WTC11 (cell line): ENCODE results near the gene NLRP4. TPM values are rescaled to one million over a fixed set of nuclear protein-coding genes. Genes with fewer than 3 reads are reported as not detected.

Experiments used
- ATAC-seq: fragments of 200-7000 bp; cut with Tn5 transposase; 2 replicates; pipeline ENCODE4 v1.10.0; 2021; ENCODE audit warnings: mild to moderate bottlenecking, moderate library complexity
- CTCF ChIA-PET: fragments of 300-600 bp; sonication (Branson Sonifier 250); formaldehyde crosslinking; loops from one replicate; lab custom pipeline; 2021; ENCODE audit warnings: antibody characterized with exemption; lab: Charles Lee
- POLR2A ChIA-PET: fragments of 350-600 bp; sonication (Branson Sonifier 250); formaldehyde crosslinking; loops from one replicate; lab custom pipeline; 2021; ENCODE audit warnings: antibody characterized with exemption; lab: Charles Lee
- DNase-seq: peaks from one replicate; pipeline ENCODE4 v3.0.0; 2021; ENCODE audit warnings: low spot score
- H3K27ac Mint-ChIP-seq: 2 replicates; pipeline ENCODE4 v1.8.0; 2021; ENCODE audit warnings: mixed read lengths
- H3K27me3 Mint-ChIP-seq: 2 replicates; pipeline ENCODE4 v1.8.0; 2021; ENCODE audit warnings: low read depth, mild to moderate bottlenecking, moderate library complexity, mixed read lengths
- H3K36me3 Mint-ChIP-seq: 2 replicates; pipeline ENCODE4 v1.8.0; 2021; ENCODE audit warnings: mixed read lengths
- H3K4me1 Mint-ChIP-seq: 2 replicates; pipeline ENCODE4 v1.8.0; 2022; ENCODE audit warnings: mixed read lengths
- H3K4me3 Mint-ChIP-seq: 2 replicates; pipeline ENCODE4 v1.8.0; 2021; ENCODE audit warnings: mild to moderate bottlenecking, moderate library complexity, mixed read lengths
- H3K9me3 Mint-ChIP-seq: 2 replicates; pipeline ENCODE4 v1.8.0; 2021; ENCODE audit warnings: mixed read lengths
- ATF2 ChIP-seq: sonication (generic); formaldehyde crosslinking; IDR thresholded peaks from 2 replicates; pipeline ENCODE4 v1.8.1; 2022; ENCODE audit warnings: low read depth, missing genetic modification reagents, borderline replicate concordance
- ATF3 ChIP-seq: sonication (generic); formaldehyde crosslinking; conservative IDR thresholded peaks from 2 replicates; pipeline ENCODE4 v1.8.1; 2022; ENCODE audit warnings: mild to moderate bottlenecking, missing genetic modification reagents
- CTCF ChIP-seq: fragments of 200-600 bp; IDR thresholded peaks from 2 replicates; pipeline ENCODE4 v1.8.0; 2022; ENCODE audit warnings: antibody characterized with exemption
- EMX1 ChIP-seq: fragments of 250-450 bp; sonication (Bioruptor Pico); IDR thresholded peaks from 2 replicates; pipeline ENCODE4 v1.8.0; 2021; ENCODE audit warnings: mild to moderate bottlenecking
- MXD4 ChIP-seq: fragments of 250-450 bp; sonication (Bioruptor Pico); IDR thresholded peaks from 2 replicates; pipeline ENCODE4 v1.8.0; 2021; ENCODE audit warnings: mild to moderate bottlenecking, moderate library complexity, borderline replicate concordance
- PRDM15 ChIP-seq: sonication (generic); formaldehyde crosslinking; IDR thresholded peaks from 2 replicates; pipeline ENCODE4 v1.8.0; 2022; ENCODE audit warnings: missing genetic modification reagents
- PREB ChIP-seq: sonication (generic); formaldehyde crosslinking; IDR thresholded peaks from 2 replicates; pipeline ENCODE4 v1.8.1; 2022; ENCODE audit warnings: mild to moderate bottlenecking, missing genetic modification reagents, moderate library complexity, borderline replicate concordance
- SP1 ChIP-seq: sonication (generic); formaldehyde crosslinking; conservative IDR thresholded peaks from 2 replicates; pipeline ENCODE4 v1.8.1; 2022; ENCODE audit warnings: missing genetic modification reagents
- TEAD1 ChIP-seq: sonication (generic); formaldehyde crosslinking; IDR thresholded peaks from 2 replicates; pipeline ENCODE4 v1.8.0; 2022; ENCODE audit warnings: mild to moderate bottlenecking, missing genetic modification reagents
- ZBTB43 ChIP-seq: sonication (generic); formaldehyde crosslinking; IDR thresholded peaks from 2 replicates; pipeline ENCODE4 v1.8.1; 2023; ENCODE audit warnings: mild to moderate bottlenecking, missing genetic modification reagents
- ZMAT4 ChIP-seq: fragments of 250-450 bp; sonication (Bioruptor Pico); IDR thresholded peaks from 2 replicates; pipeline ENCODE4 v1.9.0; 2021; ENCODE audit warnings: mild to moderate bottlenecking
- ZNF317 ChIP-seq: sonication (generic); formaldehyde crosslinking; IDR thresholded peaks from 2 replicates; pipeline ENCODE4 v1.8.1; 2023; ENCODE audit warnings: low read depth, mild to moderate bottlenecking, moderate library complexity, missing genetic modification reagents, borderline replicate concordance
- ZNF425 ChIP-seq: fragments of 250-450 bp; sonication (Bioruptor Pico); conservative IDR thresholded peaks from 2 replicates; pipeline ENCODE4 v1.9.0; 2021; ENCODE audit warnings: mild to moderate bottlenecking
- ZSCAN18 ChIP-seq: fragments of 250-450 bp; sonication (Bioruptor Pico); IDR thresholded peaks from 2 replicates; pipeline ENCODE4 v2.1.2; 2022; ENCODE audit warnings: mild to moderate bottlenecking, moderate library complexity
- total RNA-seq: library from RNA; stranded (reverse); gene quantifications from 3 replicates; pipeline ENCODE4 v1.2.3, GENCODE V29; 2021

Gene NLRP4
- total RNA-seq, 1 experiment from 2014 or later: not detected

GRCh38 chr19:55882626-55883025 lies 46.3 kb downstream of the NLRP4 start (continued):
- TF ChIP-seq SP1 (CRISPR knock-in tag): no peak
- no peak for TF ChIP-seq ZBTB43 (CRISPR knock-in tag)
- TF ChIP-seq TEAD1 (CRISPR knock-in tag): no peak
- TF ChIP-seq MXD4 (CRISPR knock-in tag): no peak
- no peak for TF ChIP-seq ZMAT4
- no peak for TF ChIP-seq ZNF317 (CRISPR knock-in tag)
- no peak for TF ChIP-seq PRDM15
- TF ChIP-seq ATF3 (CRISPR knock-in tag): no peak
- TF ChIP-seq ZSCAN18 (CRISPR knock-in tag): no peak
- no peak for TF ChIP-seq ZNF425 (CRISPR knock-in tag)
- TF ChIP-seq, all 79 proteins: peak for 0

GRCh38 chr19:55898911-55899310 lies 62.6 kb downstream of the NLRP4 start:
- CTCF ChIA-PET: no interaction called here
- Mint-ChIP-seq H3K4me1 (no peaks in the 10 kb centered on the region), H3K36me3 (peaks cover 60% of the 10 kb centered on the region), H3K9me3 (peaks cover 73% of the 10 kb centered on the region), H3K27me3 (peaks cover 30% of the 10 kb centered on the region), H3K27ac (no peak overlapping the region), H3K4me3 (no peak overlapping the region)
- ATAC-seq: no peak
- no peak for DNase-seq
- no peak for TF ChIP-seq ATF2
- TF ChIP-seq PREB (CRISPR knock-in tag): no peak
- TF ChIP-seq CTCF: no peak
- TF ChIP-seq EMX1 (CRISPR knock-in tag): no peak
- POLR2A ChIA-PET: no interaction called here
